Adipose tissue (tissue), 3 donors: Measurements from ENCODE around the gene TMEM145. TPM values are rescaled to one million over a fixed set of nuclear protein-coding genes. Genes with fewer than 3 reads are reported as not detected.

Experiments used
- H3K27ac ChIP-seq: one replicate; pipeline ENCODE4 v1.5.1; 2013; ENCODE audit warnings: low read depth, low read length
- WGBS, 3 donors: extraction: QIAGEN DNeasy Blood & Tissue Kit; methylation state at CpG; one replicate each; pipeline ENCODE4 v1.1.7; 2013; 5-methylcytosine and 5-hydroxymethylcytosine counted together
- polyA plus RNA-seq, 3 donors: library from polyadenylated mRNA; stranded (reverse); fragments of 200-250 nt; gene quantifications; one replicate each; pipeline ENCODE4 v1.2.3, GENCODE V29; 2013
- donor health status: healthy with polysubstance abuse.
- donor health status: Bipolar disorder and iron deficiency.
- donor health status: healthy.

The TMEM145 gene
- polyA plus RNA-seq, 3 donors, result 0.10 to 1.4 TPM; not detected in 1

DNA sequence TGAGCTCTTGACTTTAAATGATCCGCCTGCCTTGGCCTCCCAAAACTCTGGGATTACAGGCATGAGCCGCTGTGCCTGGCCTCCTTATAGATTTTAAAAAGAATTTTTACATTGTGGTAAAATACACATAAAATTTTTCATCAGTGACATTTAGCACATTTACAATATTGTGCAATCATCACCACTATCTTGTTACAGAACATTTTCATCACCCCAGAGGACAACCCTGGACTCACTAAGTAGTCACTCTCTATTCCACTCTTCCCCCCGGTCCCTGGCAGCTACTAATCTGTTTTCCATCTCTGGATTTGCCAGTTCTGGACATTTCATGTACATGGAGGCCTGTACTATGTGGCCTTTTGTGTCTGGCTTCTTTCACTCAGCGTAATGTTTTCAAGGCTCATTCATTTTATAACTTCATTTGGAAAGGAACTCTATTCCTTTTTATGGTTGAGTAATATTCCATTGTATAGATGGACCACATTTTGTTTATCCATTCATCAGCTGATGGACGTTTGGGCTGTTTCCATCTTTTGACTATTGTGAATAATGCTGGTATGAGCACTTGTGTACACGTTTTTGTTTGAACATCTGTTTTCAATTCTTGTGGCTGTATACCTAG lies 32.2 kb downstream of the TMEM145 start:
- no peak overlapping the region for H3K27ac ChIP-seq

DNA sequence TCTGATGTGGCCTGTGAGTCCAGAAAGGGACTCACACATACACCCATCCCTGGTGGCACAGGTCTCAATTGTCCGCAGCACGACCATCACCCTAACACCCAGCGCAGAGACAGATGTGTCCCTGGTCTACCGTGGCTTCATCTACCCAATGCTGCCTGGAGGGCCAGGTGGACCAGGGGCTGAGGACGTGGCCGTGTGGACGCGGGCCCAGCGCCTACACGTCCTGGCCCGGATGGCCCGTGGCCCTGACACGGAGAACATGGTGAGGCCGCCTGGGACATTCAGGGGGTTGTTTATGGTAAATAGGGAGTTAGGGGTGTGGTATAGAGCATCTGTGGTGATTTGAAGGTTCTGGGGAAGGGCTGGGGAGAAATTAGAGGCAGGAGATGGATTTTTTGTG lies 35.1 kb downstream of the TMEM145 start:
- H3K27ac ChIP-seq, result no peak overlapping the region
- WGBS, 3 donors, result 96 to 97% (median 97%) methylated on average over 14 of the region's 14 CpGs

More for the DNA sequence above, 32.2 kb downstream of the TMEM145 start:
- 81 to 85% (median 82%) methylated on average over 6 of the region's 6 CpGs for WGBS, 3 donors

DNA sequence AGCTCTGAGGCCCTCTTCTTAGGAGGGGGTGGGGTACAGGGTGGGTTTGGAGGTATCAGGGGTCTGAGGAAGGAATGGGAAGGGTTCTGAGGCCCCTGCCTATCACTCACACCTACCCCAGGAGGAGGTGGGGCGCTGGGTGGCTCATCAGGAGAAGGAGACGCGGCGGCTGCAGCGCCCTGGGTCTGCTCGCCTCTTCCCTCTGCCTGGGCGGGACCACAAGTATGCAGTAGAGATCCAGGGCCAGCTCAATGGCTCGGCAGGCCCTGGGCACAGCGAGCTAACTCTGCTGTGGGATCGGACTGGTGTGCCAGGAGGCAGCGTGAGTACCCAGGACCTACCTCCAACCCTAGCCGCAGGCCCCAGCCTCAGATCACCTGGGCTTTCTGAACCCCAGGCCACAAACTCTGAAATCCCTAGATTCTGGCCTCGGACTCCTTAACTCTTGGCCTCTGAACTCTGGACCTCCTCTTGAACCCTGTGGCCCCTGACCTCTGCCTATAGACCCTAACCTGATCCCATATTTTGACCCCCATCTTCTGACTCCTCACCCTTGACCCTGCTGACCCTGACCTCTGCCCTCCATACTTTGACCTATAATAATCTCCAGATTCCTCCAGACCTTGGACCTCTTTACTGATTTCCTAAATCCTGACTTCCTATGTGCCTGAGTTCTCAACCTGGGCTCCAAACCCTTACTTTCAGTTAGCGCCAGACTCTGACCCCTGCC lies 36.4 kb downstream of the TMEM145 start:
- no peak overlapping the region for H3K27ac ChIP-seq
- WGBS, 3 donors, result 94 to 97% (median 96%) methylated on average over 12 to 14 of the region's 14 CpGs

DNA sequence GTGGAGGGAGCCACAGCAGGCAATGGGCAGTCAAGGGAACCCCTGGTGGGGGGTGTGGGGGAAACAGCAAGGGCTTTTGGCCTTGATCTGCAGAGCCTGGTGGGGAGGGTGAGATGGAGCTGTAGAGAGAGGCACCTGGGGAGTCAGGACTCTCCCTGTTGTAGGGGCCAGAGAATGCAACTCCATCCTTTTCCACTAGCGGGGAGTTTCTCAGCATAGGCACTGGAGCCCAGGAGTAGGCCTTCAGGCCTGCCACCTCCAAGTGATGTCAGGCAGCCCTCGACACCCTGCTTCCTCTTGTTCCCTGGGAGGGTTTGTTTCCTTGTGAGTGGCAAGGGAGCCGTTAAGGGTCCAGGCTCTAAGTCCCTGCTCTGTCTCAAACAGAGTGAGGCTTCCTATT lies 37.3 kb downstream of the TMEM145 start:
- 79 to 100% (median 90%) methylated on average over 3 of the region's 3 CpGs for WGBS, 3 donors
- H3K27ac ChIP-seq, result no peak overlapping the region

DNA sequence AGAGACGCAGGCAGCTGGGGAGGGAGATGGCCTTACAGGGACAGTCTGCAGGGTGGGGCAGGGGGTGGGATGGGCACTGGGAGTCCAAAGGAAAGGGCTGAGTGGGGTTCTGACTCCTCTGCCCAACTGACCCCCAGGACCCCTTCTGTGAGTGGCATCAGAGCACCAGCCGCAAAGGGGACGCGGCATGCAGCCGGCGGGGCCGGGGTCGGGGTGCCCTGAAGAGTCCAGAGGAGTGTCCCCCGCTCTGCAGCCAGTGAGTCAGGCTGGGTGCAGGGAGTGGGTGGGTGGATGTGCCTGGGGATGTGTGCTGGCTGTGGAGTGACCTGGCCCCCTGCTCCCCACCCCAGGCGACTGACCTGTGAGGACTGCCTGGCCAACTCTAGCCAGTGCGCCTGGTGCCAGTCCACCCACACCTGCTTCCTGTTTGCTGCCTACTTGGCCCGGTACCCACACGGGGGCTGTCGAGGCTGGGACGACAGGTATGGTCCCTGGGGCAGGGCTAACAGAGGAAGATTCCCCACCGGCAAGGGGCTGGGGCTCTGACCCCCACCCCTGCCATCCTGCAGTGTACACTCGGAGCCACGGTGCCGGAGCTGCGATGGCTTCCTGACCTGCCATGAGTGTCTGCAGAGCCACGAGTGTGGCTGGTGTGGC lies 38.1 kb downstream of the TMEM145 start:
- 91 to 95% (median 91%) methylated on average over 21 of the region's 21 CpGs for WGBS, 3 donors
- H3K27ac ChIP-seq, result no peak overlapping the region

DNA sequence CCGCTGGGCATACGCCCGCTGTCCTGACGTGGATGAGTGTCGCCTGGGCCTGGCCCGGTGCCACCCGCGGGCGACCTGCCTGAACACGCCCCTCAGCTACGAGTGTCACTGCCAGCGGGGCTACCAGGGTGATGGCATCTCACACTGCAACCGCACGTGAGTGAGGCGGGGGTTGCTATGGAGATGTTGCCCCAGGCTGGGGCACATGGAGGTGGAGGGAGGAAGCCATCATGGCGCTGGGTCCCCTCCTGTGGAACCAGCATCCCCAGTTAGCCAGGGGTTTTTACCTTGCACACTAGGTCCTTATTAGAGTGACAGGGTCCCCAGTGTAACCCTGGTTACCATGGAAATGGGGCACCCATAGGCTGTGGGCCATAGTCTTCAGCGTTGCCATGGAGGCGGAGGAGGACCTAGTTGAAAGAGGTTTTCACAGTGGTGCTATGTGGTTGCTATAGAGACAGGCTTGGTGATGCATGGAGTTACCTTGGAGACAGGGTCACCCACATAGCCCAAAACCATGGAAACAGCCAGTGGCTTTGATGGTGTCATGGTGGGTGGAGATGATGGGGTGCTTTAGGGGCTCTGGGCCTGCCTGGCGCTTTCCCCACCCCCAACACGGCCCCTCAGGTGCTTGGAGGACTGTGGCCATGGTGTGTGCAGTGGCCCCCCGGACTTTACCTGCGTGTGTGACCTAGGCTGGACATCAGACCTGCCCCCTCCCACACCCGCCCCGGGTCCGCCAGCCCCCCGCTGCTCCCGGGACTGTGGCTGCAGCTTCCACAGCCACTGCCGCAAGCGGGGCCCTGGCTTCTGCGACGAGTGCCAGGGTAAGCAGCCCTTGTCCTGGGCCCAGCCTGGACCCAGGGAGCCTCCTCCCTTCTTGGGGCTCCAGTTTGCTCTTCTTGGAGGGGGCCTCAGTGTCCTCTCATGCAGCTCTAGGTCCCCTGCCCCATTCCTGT lies 39.5 kb downstream of the TMEM145 start:
- WGBS, 3 donors, result 91 to 95% (median 92%) methylated on average over 31 of the region's 31 CpGs
- no peak overlapping the region for H3K27ac ChIP-seq

DNA sequence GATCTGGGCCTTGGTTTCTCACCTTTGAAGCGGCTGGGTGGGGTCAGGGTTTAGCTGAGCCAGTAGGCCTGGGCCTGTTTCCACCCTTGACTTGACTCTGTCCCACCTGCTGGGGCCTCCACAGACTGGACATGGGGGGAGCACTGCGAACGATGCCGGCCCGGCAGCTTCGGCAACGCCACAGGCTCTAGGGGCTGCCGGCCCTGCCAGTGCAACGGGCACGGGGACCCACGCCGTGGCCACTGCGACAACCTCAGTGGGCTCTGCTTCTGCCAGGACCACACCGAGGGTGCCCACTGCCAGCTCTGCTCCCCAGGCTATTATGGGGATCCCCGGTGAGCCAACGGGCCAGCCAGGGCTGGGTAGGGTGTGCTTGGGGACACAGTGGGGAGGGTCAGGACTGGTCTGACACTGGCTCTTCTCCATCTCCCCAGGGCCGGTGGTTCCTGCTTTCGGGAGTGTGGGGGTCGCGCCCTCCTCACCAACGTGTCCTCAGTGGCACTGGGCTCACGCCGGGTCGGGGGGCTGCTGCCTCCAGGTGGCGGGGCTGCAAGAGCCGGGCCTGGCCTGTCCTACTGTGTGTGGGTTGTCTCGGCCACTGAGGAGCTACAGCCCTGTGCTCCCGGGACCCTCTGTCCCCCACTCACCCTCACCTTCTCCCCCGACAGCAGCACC lies 40.4 kb downstream of the TMEM145 start:
- H3K27ac ChIP-seq, result no peak overlapping the region
- WGBS, 3 donors, result 94 to 95% (median 95%) methylated on average over 28 to 29 of the region's 29 CpGs

DNA sequence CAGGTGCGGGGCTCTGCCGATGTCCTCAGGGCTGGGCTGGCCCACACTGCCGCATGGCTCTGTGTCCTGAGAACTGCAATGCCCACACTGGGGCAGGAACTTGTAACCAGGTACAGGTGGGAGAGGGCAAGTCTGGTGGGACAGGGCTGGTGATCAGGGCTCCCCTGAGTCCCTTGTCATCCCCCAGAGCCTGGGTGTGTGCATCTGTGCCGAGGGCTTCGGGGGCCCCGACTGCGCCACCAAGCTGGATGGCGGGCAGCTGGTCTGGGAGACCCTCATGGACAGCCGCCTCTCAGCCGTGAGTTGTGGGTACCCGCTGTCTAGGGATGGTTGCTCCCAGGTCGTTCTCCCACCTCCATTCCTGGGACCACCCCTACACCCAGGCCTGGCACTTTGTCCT lies 42.8 kb downstream of the TMEM145 start:
- WGBS, 3 donors, result 94 to 97% (median 97%) methylated on average over 12 of the region's 12 CpGs
- no peak overlapping the region for H3K27ac ChIP-seq

DNA sequence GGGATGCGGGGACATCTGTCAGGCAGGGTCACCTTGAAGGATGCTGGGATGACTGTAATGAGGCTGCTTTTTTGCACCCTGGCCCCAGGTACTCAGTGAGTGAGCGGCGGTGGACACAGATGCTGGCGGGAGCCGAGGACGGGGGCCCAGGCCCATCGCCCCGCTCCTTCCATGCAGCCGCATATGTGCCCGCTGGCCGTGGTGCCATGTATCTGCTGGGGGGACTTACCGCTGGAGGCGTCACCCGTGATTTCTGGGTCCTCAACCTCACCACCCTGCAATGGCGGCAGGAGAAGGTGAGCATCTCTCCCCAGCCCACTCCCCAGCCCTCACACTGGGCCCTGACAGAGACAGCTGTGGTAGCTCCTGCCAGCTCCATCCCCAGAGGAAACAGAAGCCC lies 43.6 kb downstream of the TMEM145 start:
- 96 to 99% (median 98%) methylated on average over 15 of the region's 15 CpGs for WGBS, 3 donors
- H3K27ac ChIP-seq, result no peak overlapping the region

DNA sequence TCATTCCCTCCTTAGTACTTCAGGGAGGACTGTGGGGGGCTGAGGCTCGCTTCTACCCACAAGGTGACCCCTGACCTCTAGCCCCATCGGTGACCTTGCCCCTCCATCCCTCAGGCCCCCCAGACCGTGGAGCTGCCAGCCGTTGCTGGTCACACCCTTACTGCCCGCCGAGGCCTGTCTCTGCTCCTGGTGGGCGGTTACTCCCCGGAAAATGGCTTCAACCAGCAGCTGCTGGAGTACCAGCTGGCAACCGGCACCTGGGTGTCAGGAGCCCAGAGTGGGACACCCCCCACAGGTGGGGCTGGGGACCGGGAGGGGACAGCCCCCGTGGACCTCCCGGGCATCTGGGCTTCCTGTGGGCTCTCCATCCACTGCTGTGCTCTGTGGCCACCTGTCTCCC lies 44.2 kb downstream of the TMEM145 start:
- WGBS, 3 donors, result 89 to 94% (median 92%) methylated on average over 12 of the region's 12 CpGs
- no peak overlapping the region for H3K27ac ChIP-seq

DNA sequence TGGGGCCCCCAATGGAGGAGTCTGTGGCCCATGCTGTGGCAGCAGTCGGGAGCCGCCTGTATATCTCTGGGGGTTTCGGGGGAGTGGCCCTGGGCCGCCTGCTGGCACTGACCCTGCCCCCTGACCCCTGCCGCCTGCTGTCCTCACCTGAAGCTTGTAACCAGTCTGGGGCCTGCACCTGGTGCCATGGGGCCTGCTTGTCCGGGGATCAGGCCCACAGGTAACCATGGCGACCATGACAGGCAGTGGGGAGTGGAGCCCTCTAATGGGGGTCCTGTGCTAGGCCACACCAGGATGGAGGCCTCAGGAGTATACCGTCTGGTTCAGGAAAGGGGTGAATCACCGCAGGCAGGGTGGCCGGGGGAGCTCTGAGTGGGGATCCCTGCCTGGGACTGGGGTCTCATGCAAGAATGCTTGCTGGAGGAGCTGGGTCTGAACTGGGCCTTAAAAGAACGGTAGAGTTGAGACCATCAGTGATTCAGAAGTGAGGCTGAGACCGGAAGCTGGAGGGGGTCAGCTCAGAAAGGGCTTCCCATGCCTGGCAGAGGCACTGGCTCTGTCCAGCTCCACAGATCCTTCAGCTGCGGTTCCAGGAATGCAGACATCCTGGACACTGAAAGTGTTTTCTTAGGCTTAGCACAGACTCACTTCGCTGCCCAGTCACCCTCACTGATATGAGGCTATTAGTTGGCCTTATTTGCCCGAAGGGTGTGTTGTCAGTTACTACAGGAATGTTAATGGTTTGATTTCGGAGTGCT lies 47.9 kb downstream of the TMEM145 start:
- WGBS, 3 donors, result 84 to 89% (median 86%) methylated on average over 16 of the region's 16 CpGs
- no peak overlapping the region for H3K27ac ChIP-seq

DNA sequence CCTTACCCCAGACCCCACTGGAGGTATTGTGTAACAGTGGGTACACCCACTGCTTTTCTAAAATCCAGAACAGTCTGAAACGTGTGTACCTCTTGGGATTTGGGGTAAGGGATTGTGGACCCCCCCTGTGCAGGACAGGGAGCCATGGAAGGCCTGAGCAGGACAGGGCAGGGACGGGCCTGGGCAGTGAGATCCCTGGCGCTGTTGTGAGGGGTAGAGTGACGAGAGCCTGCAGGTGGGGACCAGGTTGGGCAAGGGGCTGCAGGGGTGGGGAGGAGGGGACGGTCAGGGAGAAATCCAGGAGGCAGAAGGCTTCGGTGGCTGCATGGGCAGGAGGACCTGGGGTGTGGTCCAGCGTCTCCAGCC lies 48.4 kb downstream of the TMEM145 start:
- 90 to 93% (median 90%) methylated on average over 7 of the region's 7 CpGs for WGBS, 3 donors
- no peak overlapping the region for H3K27ac ChIP-seq

DNA sequence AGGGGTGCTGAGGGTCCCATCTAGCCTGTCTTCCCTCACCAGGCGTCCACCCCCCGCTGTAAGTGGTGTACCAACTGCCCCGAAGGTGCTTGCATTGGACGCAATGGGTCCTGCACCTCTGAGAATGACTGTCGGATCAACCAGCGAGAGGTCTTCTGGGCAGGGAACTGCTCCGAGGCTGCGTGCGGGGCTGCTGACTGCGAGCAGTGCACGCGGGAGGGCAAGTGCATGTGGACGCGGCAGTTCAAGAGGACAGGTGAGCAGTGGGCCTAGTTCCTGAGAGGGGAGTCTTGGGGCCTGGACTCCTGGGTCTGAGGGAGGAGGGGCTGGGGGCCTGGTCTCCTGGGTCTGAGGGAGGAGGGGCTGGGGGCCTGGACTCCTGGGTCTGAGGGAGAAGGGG lies 49.2 kb downstream of the TMEM145 start:
- 94 to 98% (median 95%) methylated on average over 12 to 14 of the region's 14 CpGs for WGBS, 3 donors

DNA sequence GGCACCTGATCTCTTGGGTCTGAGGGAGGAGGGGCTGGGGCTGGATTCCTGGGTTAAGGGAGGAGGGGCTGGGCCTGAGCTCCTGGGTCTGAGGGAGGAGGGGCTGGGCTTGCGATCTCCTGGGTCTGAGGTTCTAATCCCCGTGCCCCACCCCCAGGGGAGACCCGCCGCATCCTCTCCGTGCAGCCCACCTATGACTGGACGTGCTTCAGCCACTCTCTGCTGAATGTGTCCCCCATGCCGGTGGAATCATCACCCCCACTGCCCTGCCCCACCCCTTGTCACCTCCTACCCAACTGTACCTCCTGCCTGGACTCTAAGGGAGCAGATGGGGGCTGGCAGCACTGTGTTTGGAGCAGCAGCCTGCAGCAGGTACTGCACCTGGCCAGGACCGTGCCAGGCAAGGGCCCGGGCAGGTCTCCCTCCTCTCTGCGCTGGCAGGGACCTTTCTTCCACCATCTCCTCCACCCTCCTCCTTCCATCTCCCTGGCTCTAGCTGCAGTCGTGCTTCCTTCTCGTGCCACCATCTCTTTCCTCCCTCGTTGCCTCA lies 49.9 kb downstream of the TMEM145 start:
- no peak overlapping the region for H3K27ac ChIP-seq
- 93 to 97% (median 95%) methylated on average over 12 to 13 of the region's 13 CpGs for WGBS, 3 donors

More for the DNA sequence above, 49.2 kb downstream of the TMEM145 start:
- no peak overlapping the region for H3K27ac ChIP-seq

DNA sequence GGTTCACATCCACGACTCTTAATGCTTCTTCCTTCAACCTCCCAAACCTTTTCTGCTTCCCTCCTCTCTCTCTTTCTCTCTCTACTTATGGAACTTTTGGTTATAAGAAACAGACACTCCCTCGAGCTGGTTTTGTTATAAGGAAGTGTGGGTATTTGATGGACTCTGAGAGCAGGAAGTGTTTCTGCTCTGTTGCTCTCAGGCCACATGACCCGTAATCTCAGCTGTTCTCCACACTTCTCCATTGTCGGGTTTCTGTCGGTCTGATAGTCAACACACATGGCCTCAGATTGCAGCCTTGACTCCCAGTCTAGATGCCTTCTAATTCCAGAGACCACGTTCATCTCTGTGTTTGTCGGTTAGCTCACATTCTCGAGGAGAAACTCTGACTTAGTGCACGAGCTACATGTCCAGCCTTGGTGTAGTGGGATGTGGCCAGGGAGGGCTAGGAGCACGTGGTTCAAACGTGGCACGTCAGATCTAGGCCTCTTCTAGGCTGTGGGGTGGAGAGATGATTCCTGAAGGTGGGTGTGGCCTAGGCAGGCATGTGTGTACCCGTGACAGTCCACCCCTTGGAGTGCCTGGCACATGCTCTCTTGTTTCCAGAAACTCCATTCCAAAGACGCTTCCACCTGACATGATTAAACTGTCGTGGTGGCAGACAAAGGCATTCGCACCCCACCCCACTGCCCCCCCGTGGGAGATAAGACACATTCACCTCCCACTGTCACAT lies 50.7 kb downstream of the TMEM145 start:
- 85 to 90% (median 88%) methylated on average over 17 of the region's 17 CpGs for WGBS, 3 donors

DNA sequence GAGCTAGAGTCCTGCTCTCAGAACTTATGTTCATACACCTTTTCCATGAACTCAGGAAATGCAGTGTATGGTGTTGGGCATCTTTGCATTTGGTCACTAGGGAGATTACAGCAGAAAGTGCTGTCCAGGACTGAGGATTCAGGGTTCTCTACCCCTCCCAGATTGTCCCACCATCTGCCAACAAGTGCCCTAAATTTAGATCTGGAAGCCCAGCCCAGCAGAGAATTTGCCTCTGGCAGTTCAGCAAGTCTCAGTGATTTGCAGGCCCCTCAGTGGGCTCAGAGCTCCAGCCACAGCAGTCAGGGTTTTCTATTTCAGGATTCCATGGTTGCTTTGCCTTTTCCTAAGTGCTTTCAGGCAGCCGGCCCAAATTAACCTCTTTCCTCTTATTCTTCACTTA lies 53.6 kb downstream of the TMEM145 start:
- WGBS, 3 donors, result 76 to 79% (median 78%) methylated on average over 1 of the region's 1 CpG
- H3K27ac ChIP-seq, result no peak overlapping the region

More for the DNA sequence above, 50.7 kb downstream of the TMEM145 start:
- H3K27ac ChIP-seq, result no peak overlapping the region
